HG02938 (cell line): Measurements from ENCODE around the gene SPTA1.

Experiments used
- ATAC-seq: cut with Tn5 transposase; IDR thresholded peaks from one replicate; pipeline ENCODE4 v1.9.1; 2021; ENCODE audit warnings: mild to moderate bottlenecking, moderate library complexity; ENCODE audit not compliant: unreplicated experiment

Gene SPTA1

DNA sequence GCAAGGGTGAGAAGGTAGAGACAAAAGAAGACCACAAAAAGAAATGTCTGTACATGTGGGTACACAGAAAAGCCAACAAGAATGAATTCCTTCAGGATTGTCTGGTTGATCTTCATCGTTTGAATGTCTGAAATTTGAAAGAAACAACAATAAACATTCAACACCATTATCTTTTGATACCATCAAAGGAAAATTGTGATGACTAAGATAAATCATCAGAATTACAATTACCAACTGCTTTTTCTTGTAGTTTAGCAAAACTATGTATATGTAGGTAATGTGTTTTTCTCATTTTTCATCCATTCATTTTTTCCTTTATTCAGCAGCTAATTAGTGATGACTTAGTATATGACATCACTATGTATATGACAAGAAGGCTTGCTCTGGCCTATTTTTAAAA, 106.8 kb downstream of the SPTA1 start, which contains the start of gene OR10X1:
Gene OR10X1, minus strand, starts transcription at position 167 of the 400 bp plus-strand sequence. Its CDS starts 0 bp downstream, at position 167.
- no peak for ATAC-seq

DNA sequence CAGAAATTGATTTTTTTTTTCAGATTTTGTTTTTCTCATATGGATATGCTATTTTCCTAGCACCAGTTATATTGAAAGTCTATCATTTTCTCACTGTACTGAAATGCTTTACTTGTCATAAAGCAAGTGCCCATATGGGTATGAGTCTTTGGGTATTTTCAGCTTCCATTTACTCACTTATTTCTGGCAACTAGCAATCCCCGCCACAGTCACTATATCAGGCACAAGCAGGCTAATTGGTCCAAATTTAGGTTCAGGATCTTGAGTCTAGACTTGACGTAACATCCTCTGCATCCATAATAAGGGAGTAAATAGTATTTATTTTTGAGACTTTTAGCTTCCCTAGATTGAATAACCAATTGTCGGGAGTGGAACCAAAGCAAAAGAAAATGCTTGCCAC, 109.0 kb downstream of the SPTA1 start:
- no peak for ATAC-seq

DNA sequence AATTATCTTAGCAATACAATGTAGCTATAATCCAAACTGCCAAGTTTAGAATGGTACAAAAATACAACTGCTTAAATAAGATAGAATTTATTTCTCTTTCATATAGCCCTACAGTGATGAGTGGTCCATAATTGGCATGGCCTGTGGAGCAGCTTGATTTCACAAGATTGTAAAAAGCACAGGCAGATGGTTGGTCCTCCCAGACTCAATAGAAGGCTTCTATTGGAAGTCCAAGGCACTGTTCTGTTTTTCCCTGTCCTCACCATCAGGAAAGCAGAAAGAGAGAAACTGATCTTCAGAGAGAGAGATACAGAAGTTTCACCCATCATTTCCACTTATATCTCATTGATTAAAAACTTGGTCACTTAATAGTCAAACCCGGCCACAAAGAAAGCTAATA, 114.3 kb downstream of the SPTA1 start:
- no peak for ATAC-seq

DNA sequence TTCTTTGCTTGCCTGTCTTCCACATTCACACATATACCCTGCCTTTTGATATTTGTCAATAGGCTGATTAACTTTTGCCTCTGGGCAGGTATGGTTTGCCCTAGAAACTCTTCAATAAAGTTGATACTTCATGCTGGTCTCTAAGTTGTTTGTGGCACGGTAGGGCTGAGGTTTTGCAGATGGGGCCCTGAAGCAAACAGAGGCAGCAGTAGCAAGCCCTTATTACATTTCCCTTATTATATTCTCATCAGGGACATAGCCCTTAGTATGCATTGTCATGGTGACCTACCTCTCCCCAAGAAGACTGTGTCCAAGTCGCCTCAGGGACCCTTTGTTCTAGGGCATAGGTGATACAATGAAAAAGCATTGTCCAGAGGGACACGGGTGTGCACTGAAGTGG, 116.0 kb downstream of the SPTA1 start, which contains the start of gene OR6P1:
Gene OR6P1, minus strand, starts transcription at position 101 of the 400 bp plus-strand sequence. CDS start 6,976 bp downstream, outside the sequence.
- ATAC-seq = no peak

DNA sequence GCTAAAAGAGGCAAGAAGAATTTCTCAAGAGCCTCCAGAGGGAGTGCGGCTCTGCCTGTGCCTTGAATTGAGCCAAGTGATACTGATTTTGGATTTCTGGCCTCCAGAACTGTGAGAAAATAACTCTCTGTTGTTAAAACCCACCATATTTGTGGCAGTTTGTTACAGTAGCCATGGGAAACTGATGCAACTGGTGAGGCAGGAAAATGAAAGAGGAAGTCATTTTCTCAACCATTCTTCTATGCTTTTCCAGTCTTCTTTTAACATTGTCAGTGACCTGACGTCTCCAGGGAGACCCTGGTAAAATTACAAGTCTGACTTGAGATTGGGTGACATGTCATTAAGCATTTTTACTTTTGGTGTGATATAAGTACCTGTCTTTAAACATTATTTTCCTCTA, 121.9 kb downstream of the SPTA1 start:
- ATAC-seq = no peak

DNA sequence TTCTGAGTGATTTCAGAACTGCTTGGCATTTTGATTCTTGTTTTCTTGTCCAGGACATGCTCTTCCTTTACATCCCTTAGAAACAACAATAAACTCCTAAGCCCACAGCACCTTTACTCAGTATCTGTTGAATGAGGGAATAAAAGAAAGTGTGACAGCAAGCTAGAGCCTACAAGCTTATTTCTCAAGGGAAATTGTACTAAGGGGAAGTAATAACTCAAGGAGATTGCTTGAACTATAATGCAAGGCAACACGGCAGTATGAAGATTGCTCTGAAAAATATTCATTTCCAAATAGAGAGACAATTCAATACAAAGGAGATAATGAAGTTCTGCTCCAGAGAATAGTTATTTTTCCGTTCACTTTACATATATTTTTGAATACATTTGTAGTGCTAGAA, 122.7 kb downstream of the SPTA1 start:
- no peak for ATAC-seq
